ENCODE data around the gene TMEM196.

TMEM196 gene

DNA sequence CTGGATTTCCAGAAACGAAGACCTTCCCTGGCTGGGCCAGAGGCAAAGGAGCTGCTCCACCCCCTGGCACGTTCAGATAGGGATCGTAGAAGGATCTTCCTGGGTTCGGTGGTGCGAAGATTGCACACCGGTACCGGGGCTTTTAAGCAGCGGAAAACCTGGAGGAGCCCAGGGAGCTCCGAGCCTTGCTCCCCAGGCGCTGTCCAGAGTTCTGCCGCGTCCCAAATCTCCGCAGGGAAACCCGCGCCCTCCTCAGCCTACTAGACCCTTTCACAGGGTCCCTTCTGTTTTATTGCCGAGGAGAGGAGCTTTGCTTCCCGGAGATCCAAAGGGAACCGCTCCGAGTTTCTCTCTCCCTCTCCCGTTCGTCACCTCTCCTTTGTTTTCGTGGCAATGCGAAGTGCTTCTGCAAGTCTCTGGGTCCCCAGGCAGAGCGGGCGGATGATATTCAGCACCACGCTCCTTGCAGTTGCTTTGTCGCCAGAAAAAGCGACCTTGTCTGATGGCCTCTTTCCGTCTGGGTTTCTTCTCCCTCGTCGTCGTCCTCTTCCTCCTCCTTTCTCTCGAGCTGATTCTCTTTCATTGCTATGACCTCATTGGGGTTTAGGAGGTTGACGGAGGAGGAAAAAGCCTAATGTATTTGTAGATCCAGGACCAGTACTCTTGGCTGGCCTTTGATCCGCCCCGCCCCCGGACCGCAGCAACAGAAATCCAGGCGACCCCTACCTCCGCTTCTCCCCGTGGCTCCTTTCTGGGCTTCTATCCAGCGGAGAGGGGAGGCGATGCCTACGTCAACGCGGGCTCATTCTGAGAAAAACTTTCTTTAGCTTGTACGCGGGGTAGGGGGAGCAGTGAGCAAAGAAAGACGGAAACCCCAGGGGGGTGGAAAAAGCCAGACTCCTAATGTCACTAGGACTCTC lies at the start of gene TMEM196:
TSS of gene TMEM196 (minus strand) at position 777 of the 920 bp plus-strand sequence. CDS start 921 bp downstream, outside the sequence.
- H3K27ac ChIP-seq (ENCODE audit: low read depth in 2 of 2, low read length in 2 of 2) = no peak within 1 kb of the TSS
- H3K4me3 ChIP-seq (ENCODE audit: low read length in 2 of 2) = no peak within 1 kb of the TSS
- H3K4me1 ChIP-seq (ENCODE audit: control insufficient read depth in 2 of 2, insufficient read depth in 2 of 2, low read length in 2 of 2) = no peaks in the 10 kb centered on the region
- H3K9ac ChIP-seq (ENCODE audit: low read depth in 1 of 2, low read length in 2 of 2) = no peak within 1 kb of the TSS
- H3K9me3 ChIP-seq (ENCODE audit: control insufficient read depth in 2 of 2, low read length in 2 of 2) = no peaks in the 10 kb centered on the region
- no peaks in the 10 kb centered on the region for H3K36me3 ChIP-seq (ENCODE audit: control insufficient read depth in 2 of 2, insufficient read depth in 2 of 2, low read length in 2 of 2)
- H3K27me3 ChIP-seq (ENCODE audit: control insufficient read depth in 2 of 2, insufficient read depth in 2 of 2, low read length in 2 of 2) = peaks cover 6 to 12% of the 10 kb centered on the region in 2 donors

DNA sequence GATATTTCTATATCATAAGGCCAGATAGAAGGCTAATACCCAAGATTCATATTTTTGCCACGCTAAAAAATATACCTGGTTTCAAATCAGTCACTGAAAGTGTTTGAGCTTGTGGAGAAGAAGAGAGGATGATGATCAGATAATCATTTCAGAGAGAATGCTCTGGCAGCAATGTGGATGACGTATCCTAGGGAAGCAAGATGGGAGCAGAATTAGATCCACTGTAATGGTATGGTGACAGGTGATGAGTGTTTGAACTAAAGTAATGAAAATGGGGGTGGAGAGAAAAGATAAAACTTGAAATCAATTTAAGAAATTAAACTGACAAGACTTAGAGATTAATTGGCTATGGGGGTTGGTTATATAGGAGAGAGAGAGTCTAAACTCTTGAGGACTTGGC lies 42.7 kb upstream of the TMEM196 start:
- Histone ChIP-seq H3K4me1 (ENCODE audit: control insufficient read depth in 2 of 2, insufficient read depth in 2 of 2, low read length in 2 of 2) (no peaks in the 10 kb centered on the region), H3K36me3 (ENCODE audit: control insufficient read depth in 2 of 2, insufficient read depth in 2 of 2, low read length in 2 of 2) (no peaks in the 10 kb centered on the region), H3K27me3 (ENCODE audit: control insufficient read depth in 2 of 2, insufficient read depth in 2 of 2, low read length in 2 of 2) (no peaks in the 10 kb centered on the region), H3K9me3 (ENCODE audit: control insufficient read depth in 2 of 2, low read length in 2 of 2) (no peaks in the 10 kb centered on the region), H3K4me3 (ENCODE audit: low read length in 2 of 2) (no peak overlapping the region), H3K9ac (ENCODE audit: low read depth in 1 of 2, low read length in 2 of 2) (no peak overlapping the region), H3K27ac (ENCODE audit: low read depth in 2 of 2, low read length in 2 of 2) (no peak overlapping the region)

DNA sequence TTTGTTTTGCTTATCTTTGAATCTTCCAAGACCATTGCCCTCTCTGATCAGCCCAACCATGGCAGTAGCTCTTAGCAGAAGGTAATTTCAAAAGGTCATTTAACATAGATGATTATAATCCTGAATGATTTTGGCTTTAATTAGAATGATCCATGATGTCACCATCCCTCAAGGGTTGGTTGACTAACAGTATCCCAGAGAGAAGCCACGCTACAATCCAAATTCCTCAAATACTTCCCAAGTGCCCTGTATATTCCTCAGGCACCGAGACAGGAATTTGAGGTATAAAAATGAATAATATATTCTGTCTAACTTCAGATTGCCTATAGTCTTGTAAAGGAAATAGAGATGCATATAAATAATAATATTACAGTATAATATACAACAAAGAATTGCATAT lies 42.1 kb upstream of the TMEM196 start:
- Histone ChIP-seq H3K4me1 (ENCODE audit: control insufficient read depth in 2 of 2, insufficient read depth in 2 of 2, low read length in 2 of 2) (no peaks in the 10 kb centered on the region), H3K27ac (ENCODE audit: low read depth in 2 of 2, low read length in 2 of 2) (no peak overlapping the region), H3K36me3 (ENCODE audit: control insufficient read depth in 2 of 2, insufficient read depth in 2 of 2, low read length in 2 of 2) (no peaks in the 10 kb centered on the region), H3K4me3 (ENCODE audit: low read length in 2 of 2) (no peak overlapping the region), H3K9ac (ENCODE audit: low read depth in 1 of 2, low read length in 2 of 2) (no peak overlapping the region), H3K27me3 (ENCODE audit: control insufficient read depth in 2 of 2, insufficient read depth in 2 of 2, low read length in 2 of 2) (no peaks in the 10 kb centered on the region), H3K9me3 (ENCODE audit: control insufficient read depth in 2 of 2, low read length in 2 of 2) (no peaks in the 10 kb centered on the region)

DNA sequence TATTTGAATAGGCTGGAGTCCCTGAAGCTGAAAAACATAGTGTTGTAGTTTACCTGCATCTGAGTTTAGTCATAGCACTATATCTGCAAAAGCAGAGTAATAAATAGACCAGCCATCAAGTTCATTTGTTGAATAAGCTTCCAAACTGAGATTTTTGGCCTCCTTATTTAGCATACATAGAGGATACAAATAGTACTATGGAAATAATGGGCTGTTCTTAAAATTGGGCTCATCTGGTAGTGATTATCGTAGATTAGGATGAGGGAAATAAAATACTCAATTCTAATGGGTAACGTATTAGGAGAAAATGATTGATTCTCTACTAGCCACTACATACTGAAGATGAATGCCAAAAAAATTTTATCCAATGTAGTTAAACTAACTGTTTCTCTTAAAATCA lies 41.4 kb upstream of the TMEM196 start:
- H3K4me3 ChIP-seq (ENCODE audit: low read length in 2 of 2) = no peak overlapping the region
- no peaks in the 10 kb centered on the region for H3K27me3 ChIP-seq (ENCODE audit: control insufficient read depth in 2 of 2, insufficient read depth in 2 of 2, low read length in 2 of 2)
- H3K36me3 ChIP-seq (ENCODE audit: control insufficient read depth in 2 of 2, insufficient read depth in 2 of 2, low read length in 2 of 2) = no peaks in the 10 kb centered on the region
- no peaks in the 10 kb centered on the region for H3K9me3 ChIP-seq (ENCODE audit: control insufficient read depth in 2 of 2, low read length in 2 of 2)
- H3K9ac ChIP-seq (ENCODE audit: low read depth in 1 of 2, low read length in 2 of 2) = no peak overlapping the region
- no peaks in the 10 kb centered on the region for H3K4me1 ChIP-seq (ENCODE audit: control insufficient read depth in 2 of 2, insufficient read depth in 2 of 2, low read length in 2 of 2)
- H3K27ac ChIP-seq (ENCODE audit: low read depth in 2 of 2, low read length in 2 of 2) = no peak overlapping the region

DNA sequence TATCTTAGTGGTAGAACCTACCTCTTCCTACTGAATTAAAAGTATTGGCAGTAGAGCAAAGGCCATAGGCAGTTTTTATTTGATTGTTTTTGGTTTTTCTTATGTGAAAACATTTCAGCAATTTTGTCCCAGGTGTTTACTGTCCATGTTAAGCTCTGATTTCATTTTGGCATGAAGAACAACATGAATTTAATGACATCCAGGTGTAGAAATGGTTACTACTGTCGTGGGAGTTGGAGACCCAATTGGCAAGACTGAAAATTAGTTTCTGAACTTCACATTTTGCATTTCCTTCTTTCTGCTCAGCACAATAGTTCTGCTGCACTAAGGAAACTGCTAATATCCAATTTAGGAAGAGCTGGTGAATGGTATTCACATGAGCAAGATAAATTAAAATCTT lies 38.0 kb upstream of the TMEM196 start:
- Histone ChIP-seq H3K4me3 (ENCODE audit: low read length in 2 of 2) (no peak overlapping the region), H3K9me3 (ENCODE audit: control insufficient read depth in 2 of 2, low read length in 2 of 2) (no peaks in the 10 kb centered on the region), H3K27ac (ENCODE audit: low read depth in 2 of 2, low read length in 2 of 2) (no peak overlapping the region), H3K36me3 (ENCODE audit: control insufficient read depth in 2 of 2, insufficient read depth in 2 of 2, low read length in 2 of 2) (no peaks in the 10 kb centered on the region), H3K4me1 (ENCODE audit: control insufficient read depth in 2 of 2, insufficient read depth in 2 of 2, low read length in 2 of 2) (no peaks in the 10 kb centered on the region), H3K9ac (ENCODE audit: low read depth in 1 of 2, low read length in 2 of 2) (no peak overlapping the region), H3K27me3 (ENCODE audit: control insufficient read depth in 2 of 2, insufficient read depth in 2 of 2, low read length in 2 of 2) (no peaks in the 10 kb centered on the region)

DNA sequence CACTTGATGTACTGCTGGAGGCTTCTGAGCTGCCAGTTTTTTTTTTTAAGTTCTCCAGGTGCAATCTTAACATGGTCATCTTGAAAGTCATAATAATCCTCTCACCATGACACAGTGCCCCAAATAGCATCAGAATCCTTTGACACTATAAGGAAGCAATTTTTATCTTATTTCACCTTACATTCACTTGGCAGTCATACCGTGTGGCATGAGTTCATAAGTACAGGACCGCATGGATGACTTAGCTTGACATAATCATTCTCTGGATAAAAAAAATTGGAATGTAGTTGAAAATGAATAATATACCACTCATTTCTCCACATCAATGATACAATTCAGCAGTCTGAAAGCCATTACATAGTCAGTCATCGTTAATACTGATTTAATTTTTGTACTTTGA lies 25.6 kb upstream of the TMEM196 start:
- Histone ChIP-seq H3K4me3 (ENCODE audit: low read length in 2 of 2) (no peak overlapping the region), H3K36me3 (ENCODE audit: control insufficient read depth in 2 of 2, insufficient read depth in 2 of 2, low read length in 2 of 2) (no peaks in the 10 kb centered on the region), H3K4me1 (ENCODE audit: control insufficient read depth in 2 of 2, insufficient read depth in 2 of 2, low read length in 2 of 2) (no peaks in the 10 kb centered on the region), H3K27ac (ENCODE audit: low read depth in 2 of 2, low read length in 2 of 2) (no peak overlapping the region), H3K9ac (ENCODE audit: low read depth in 1 of 2, low read length in 2 of 2) (no peak overlapping the region), H3K27me3 (ENCODE audit: control insufficient read depth in 2 of 2, insufficient read depth in 2 of 2, low read length in 2 of 2) (no peaks in the 10 kb centered on the region), H3K9me3 (ENCODE audit: control insufficient read depth in 2 of 2, low read length in 2 of 2) (no peaks in the 10 kb centered on the region)

DNA sequence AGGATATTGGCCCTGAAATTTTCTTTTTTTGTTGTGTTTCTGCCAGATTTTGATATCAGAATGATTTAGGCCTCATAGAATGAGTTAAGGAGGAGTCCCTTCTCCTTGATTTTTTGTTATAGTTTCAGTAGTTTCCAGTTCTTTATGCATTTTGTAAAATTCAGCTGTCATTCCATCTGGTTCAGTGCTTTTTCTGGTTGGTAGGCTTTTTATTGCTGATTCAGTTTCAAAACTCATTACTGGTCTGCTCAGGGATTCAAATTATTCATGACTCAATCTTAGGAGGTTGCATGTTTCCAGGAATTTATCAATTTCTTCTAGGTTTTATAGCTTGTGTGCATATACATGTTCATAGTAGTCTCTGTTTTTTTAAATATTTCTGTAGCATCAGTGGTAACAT lies 10.1 kb upstream of the TMEM196 start:
- Histone ChIP-seq H3K27me3 (ENCODE audit: control insufficient read depth in 2 of 2, insufficient read depth in 2 of 2, low read length in 2 of 2) (no peaks in the 10 kb centered on the region), H3K9ac (ENCODE audit: low read depth in 1 of 2, low read length in 2 of 2) (no peak overlapping the region), H3K4me1 (ENCODE audit: control insufficient read depth in 2 of 2, insufficient read depth in 2 of 2, low read length in 2 of 2) (no peaks in the 10 kb centered on the region), H3K9me3 (ENCODE audit: control insufficient read depth in 2 of 2, low read length in 2 of 2) (no peaks in the 10 kb centered on the region), H3K4me3 (ENCODE audit: low read length in 2 of 2) (no peak overlapping the region), H3K27ac (ENCODE audit: low read depth in 2 of 2, low read length in 2 of 2) (no peak overlapping the region), H3K36me3 (ENCODE audit: control insufficient read depth in 2 of 2, insufficient read depth in 2 of 2, low read length in 2 of 2) (no peaks in the 10 kb centered on the region)

DNA sequence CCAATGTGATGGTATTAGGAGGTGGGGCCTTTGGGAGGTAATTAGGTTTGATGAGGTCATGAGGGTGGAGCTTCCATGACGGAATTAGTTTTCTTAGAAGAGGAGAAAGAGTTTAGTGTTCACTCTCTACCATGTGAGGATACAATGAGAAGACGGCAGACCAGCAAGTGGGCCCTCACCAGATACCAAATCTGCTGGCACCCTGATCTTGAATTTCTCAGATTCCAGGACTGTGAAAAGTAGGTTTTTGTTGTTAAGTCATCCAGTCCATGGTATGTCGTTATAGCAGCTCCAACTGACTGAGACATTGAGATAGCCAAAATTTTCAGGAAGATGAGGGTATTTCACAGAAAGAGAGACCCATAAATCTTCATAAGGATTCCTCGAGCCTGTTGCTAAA lies 3.6 kb upstream of the TMEM196 start:
- Histone ChIP-seq H3K4me3 (ENCODE audit: low read length in 2 of 2) (no peak overlapping the region), H3K27ac (ENCODE audit: low read depth in 2 of 2, low read length in 2 of 2) (no peak overlapping the region), H3K9ac (ENCODE audit: low read depth in 1 of 2, low read length in 2 of 2) (no peak overlapping the region), H3K9me3 (ENCODE audit: control insufficient read depth in 2 of 2, low read length in 2 of 2) (no peaks in the 10 kb centered on the region), H3K36me3 (ENCODE audit: control insufficient read depth in 2 of 2, insufficient read depth in 2 of 2, low read length in 2 of 2) (no peaks in the 10 kb centered on the region), H3K27me3 (ENCODE audit: control insufficient read depth in 2 of 2, insufficient read depth in 2 of 2, low read length in 2 of 2) (peaks cover 6 to 12% of the 10 kb centered on the region in 2 donors), H3K4me1 (ENCODE audit: control insufficient read depth in 2 of 2, insufficient read depth in 2 of 2, low read length in 2 of 2) (no peaks in the 10 kb centered on the region)

DNA sequence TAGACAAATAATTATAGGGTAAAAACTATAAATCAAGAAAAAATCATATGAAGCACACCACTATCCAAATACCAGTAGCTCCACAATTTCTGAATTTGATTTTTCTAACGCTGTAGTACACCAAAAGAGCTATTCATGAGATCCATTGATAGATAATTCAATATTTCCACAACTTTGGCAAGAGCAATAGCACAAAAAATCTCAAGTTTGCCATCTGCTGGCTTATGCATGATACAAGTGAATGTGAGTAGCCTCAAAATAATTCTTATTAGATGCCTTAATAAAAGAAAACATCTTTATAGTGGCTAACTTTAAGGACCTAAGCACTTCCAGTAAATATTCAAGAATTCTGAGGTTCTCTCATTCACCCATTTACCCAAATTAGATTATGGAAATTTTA lies 2.2 kb upstream of the TMEM196 start:
- Histone ChIP-seq H3K27ac (ENCODE audit: low read depth in 2 of 2, low read length in 2 of 2) (no peak overlapping the region), H3K4me1 (ENCODE audit: control insufficient read depth in 2 of 2, insufficient read depth in 2 of 2, low read length in 2 of 2) (no peaks in the 10 kb centered on the region), H3K27me3 (ENCODE audit: control insufficient read depth in 2 of 2, insufficient read depth in 2 of 2, low read length in 2 of 2) (peaks cover 6 to 12% of the 10 kb centered on the region in 2 donors), H3K9ac (ENCODE audit: low read depth in 1 of 2, low read length in 2 of 2) (no peak overlapping the region), H3K4me3 (ENCODE audit: low read length in 2 of 2) (no peak overlapping the region), H3K9me3 (ENCODE audit: control insufficient read depth in 2 of 2, low read length in 2 of 2) (no peaks in the 10 kb centered on the region), H3K36me3 (ENCODE audit: control insufficient read depth in 2 of 2, insufficient read depth in 2 of 2, low read length in 2 of 2) (no peaks in the 10 kb centered on the region)

DNA sequence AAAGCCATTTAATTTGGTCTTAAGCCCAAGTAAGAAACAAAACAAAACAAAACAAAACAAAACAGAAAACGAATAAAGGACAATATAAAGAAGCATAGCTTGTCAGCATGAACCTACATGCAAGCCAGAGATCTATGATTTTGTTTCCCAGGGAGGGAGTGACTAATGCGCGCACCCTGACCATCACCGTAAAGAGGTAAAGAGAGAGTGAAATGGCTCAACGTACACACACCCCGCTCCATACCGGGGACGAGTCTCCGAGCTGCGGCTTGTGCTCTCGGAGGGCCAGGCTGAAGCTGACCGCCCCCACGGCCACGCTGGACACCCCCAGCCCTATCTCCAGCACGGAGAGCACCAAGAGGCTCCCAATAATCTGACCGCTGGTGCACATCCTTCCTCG lies 1.1 kb downstream of the TMEM196 start:
- Histone ChIP-seq H3K9me3 (ENCODE audit: control insufficient read depth in 2 of 2, low read length in 2 of 2) (no peaks in the 10 kb centered on the region), H3K4me3 (ENCODE audit: low read length in 2 of 2) (no peak overlapping the region), H3K27me3 (ENCODE audit: control insufficient read depth in 2 of 2, insufficient read depth in 2 of 2, low read length in 2 of 2) (peaks cover 6 to 12% of the 10 kb centered on the region in 2 donors), H3K36me3 (ENCODE audit: control insufficient read depth in 2 of 2, insufficient read depth in 2 of 2, low read length in 2 of 2) (no peaks in the 10 kb centered on the region), H3K4me1 (ENCODE audit: control insufficient read depth in 2 of 2, insufficient read depth in 2 of 2, low read length in 2 of 2) (no peaks in the 10 kb centered on the region), H3K27ac (ENCODE audit: low read depth in 2 of 2, low read length in 2 of 2) (no peak overlapping the region), H3K9ac (ENCODE audit: low read depth in 1 of 2, low read length in 2 of 2) (no peak overlapping the region)

All from mucosa of rectum (tissue), 2 donors.